GM19240 (cell line): ENCODE results near the gene FGF5.
"Not testable (repeated sequence)": the region's sequence is repeated elsewhere in the genome, so short reads cannot be mapped to it uniquely, and the experiment has no call there.

Experiments used
- DNase-seq: peaks from one replicate; pipeline ENCODE4 v3.0.0; 2011; ENCODE audit warnings: low spot score; ENCODE audit not compliant: insufficient read length

FGF5 gene

DNA sequence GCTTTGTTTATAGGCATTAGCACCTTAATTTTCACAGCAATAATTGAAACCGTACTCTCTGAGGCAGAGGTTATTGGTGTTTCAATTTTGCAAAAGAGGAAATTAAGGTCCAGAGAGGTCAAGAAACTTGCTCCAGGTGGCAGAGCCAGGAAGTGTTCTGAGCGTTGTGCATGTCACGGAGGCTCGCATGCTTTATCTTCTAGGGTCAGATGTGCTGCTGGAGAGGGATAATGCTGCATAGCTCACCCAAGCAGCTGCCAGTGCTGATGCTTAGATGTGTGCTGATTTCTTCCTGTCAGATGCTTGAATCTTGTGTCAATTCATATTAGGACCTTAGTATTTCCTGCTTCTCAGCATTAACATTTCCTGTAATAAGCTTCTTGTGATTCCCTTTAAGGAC, 13.0 kb upstream of the FGF5 start:
- no peak for DNase-seq

DNA sequence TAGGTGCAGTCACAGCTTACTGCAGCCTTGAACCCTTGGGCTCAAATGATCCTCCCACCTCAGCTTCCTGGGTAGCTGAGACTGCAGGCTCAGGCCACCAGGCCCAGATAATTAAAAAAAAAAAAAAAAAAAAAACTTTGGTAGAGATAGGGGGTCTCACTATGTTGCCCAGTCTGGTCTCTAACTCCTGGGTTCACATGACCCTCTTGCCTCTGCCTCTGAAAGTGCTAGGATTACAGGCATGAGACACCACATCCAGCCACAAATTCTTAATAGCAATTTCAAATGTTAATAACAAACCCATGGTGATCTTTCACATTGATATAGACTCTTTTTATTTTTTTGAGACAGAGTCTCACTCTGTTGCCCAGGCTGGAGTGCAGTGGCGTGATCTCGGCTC, 12.3 kb upstream of the FGF5 start:
- no peak for DNase-seq

DNA sequence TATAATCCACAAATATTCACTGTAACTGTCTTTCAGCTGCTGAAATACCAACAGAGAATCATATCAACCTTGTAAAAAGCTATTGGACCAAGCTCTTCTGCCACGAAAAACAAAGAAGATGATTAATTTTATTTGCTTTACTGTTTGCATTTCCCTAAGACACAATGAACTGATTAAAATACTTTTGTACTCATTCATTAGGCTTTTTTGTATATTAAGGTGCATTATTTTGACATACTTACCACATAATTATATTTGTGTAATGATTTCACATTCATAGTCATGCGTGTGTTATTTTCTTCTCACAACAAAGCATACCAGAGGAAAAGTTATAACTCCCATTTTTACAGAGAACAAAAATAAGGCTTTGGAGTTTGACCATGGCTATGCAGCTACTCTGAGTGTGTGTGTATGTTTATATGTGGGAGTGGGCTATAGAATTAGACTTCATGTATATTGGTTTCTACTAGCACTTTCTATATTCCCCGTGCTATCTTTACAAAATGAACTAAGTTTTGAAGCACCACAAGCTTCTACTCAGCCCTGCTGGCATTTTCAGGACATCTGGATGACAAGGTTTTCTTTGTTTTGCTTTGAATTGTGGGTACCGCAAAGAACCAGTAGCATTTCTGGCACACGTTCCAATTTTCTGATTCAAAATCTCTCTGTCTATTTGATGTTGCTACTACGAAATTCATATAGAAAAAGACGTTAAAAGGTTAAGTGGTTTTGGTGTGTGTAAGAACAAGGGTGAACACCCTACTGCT, 11.0 kb upstream of the FGF5 start:
- DNase-seq = no peak

DNA sequence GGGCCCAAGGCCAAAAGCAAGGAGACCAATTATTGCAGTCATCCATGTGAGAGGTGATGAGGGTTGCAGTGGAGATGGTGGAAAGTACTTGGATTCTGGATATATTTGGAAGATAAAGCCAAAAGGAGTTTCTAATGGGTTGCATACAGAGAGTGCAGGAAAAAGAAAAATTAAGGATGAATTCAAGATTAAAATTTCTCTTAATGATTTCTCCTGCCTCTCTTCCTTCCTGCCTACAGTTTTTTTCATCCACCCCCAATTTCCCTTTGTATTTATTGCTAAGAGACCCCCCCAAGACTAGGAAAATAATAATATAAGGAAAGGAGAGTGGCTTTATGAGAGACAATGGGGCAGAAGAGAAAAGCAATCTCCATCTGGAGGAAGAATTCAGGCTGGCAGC, 8.6 kb upstream of the FGF5 start:
- no peak for DNase-seq

DNA sequence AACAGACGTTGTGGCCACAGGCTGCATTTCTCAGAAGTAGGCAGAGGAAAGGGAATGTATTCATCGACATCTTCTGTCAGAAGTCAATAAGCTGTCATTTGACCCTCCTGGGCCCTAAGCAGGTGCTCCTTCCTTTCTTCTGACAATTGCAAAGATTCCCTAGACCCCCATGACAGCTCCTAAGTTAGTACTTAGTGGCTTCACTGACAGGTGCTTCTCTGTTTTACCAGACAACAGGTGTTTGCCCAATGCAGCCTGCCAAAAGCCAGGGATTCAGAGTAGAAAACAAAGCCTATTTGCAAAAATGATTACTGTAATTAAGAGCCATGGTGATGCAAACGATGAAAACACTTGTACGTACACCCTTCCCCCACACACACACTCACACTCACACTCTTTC, 7.5 kb upstream of the FGF5 start:
- no peak for DNase-seq

DNA sequence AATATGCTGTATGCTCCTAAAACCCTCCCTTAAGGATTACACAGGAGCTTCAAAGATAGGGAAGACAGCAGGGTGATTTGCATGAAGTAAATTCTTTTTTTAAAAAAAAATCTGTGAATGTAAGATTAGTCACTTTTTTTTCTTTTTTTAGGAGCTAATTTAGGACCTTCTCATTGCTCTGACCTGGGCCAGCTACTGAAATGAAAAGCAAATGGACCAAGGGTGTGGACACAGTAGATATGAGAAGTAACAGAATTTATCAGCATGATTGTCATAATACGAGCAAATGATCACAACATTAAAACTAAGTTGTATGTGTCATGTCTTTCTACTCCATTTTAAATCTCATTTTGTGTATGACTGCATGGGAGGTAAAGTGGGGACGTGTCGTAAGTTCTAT, 6.6 kb upstream of the FGF5 start:
- DNase-seq = no peak

DNA sequence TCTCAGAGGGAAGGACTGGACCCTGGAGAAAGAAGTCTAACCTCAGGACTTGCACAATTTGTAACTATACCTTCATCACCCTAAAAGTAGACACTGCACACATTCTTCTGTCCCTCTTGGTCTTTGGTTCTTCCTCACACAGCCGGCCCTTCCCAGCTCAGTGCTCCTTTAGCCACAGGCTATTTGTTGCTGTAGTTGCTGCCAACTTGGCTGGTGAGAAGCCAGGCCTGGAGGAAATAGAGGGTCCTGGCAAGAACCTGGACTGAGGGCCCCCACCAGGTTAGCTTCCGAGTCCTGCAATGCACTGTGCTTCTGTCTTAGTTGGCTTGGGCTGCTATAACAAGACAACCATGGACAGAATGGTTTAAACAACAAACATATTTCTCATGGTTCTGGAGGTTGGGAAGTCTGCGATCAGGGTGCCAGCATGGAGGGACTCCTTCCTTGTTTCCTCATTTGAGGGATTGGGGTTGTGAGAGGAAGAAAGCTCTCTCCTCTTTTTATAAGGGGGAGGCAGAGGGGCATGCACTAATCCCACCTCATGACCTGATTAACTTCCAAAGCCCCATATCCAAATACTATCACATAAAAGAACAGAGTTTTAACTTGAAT, 4.4 kb upstream of the FGF5 start:
- DNase-seq = no peak

DNA sequence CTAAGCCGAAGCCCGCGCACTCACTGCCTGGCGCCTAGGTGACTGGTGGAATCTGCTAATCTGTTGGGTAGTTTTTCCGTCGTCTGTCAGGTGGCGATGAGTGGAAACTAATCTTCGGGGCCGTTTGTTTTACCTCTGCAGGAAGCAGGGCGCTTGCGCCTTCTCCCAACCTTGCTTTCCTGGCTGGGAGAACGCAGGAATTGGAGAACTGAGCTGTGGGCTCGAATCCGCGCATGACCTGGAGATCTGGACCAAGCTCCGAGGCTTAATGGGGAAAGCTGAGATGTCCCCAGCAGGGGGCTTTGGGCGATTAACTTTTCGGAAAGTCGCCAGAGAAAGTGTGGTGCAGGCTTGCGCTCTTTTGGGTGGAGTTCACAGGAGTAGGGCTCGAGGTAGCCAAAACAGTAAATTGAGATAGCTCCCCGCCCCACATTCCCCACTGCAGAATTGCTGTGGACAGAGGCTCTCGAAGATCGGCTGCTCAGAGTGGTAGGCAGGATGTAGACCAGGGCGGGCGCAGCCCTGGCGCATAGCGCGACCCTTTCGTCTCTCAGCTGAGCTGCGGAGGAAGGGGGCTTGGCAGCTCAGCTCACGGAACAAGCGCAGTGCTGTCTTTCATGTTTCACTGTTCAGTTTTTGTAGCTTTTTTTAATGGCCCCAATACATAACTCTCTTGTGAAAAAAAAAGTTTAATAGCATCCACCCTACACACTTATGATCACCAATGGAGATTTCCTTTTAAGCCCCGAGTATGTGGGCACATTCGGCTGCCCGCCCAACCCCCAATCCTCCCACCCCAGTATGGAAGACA, 2.7 kb upstream of the FGF5 start:
- no peak for DNase-seq

DNA sequence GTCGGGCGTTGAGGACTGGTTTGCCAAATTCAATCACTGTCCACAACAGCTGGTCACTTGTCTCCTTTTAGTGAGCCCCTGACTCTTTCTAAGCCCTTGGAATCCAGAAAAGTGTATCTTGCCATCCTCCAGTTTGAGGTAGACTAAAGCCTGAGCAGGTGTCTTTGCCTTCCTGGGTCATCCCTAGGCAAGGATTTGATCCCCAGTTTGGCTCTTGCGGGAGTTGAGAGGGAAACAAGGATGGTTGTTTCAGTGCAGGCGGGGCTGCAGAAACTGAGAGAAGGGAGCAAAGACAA, 2.2 kb upstream of the FGF5 start:
- no peak for DNase-seq

DNA sequence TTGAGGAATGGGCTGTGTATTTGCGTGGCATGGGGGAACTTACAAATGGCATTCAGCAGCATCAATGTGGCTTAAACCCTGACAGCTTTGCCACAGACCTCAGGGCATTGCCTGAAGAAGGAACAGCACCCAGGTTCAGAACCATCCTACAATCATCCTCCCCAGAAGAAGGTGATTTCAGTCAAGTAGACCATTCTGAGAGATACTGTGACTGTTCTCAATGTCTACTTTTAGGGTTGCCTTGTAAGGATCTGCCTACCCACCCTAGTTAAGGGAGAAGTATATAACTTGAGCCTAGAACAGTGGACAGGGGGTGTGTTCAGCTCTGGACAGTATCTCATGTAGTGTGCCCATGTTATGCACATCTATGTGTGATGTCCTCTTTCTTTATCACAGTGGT, 1.6 kb upstream of the FGF5 start:
- DNase-seq = no peak

DNA sequence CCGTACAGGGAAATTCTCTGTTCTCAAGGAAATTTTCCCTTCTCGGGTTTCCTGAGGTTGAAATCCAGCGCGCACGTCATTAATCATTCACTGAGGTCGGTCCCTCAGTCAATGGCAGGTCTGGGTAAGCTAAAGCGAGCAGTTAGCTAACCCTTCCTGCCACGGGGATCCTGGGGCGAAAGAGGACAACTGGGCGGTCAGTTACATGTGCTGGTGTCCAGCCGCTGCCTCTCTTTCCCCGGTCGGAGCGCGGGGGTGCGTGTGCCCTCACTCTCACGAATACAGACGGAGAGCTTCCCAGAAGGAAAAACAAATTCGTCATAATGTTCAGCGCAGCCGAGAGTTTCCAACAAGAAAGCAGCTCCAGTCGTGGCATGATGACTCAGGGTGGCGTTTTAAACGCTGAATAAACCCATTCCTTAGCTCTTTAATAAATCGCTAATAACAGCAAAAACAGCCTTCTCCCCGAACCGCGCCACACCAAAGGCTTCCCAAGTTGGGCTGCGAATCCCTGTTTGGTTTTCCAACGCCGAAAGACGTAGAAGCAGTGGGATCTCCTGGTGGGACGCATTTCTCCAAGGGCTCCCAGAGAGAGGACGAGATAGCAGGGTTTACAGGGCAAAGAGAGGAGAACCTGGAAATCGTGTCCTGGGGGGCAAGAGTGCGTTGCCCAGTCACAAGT, 752 bp upstream of the FGF5 start:
- no peak for DNase-seq

DNA sequence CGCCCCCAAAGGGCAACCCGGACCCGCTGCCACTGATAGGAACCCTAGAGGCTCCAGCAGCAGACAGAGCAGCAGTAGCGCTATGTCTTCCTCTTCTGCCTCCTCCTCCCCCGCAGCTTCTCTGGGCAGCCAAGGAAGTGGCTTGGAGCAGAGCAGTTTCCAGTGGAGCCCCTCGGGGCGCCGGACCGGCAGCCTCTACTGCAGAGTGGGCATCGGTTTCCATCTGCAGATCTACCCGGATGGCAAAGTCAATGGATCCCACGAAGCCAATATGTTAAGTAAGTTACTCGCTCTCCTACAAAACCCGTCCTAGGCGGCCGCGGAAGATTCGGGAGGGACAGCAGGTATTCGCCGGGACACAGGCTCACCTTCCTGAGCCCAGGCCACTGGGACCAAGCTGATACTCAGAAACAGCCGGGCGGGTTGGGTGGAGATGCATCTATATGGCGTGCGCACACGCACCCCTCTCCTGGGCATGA, 477 bp downstream of the FGF5 start:
- DNase-seq = no peak

DNA sequence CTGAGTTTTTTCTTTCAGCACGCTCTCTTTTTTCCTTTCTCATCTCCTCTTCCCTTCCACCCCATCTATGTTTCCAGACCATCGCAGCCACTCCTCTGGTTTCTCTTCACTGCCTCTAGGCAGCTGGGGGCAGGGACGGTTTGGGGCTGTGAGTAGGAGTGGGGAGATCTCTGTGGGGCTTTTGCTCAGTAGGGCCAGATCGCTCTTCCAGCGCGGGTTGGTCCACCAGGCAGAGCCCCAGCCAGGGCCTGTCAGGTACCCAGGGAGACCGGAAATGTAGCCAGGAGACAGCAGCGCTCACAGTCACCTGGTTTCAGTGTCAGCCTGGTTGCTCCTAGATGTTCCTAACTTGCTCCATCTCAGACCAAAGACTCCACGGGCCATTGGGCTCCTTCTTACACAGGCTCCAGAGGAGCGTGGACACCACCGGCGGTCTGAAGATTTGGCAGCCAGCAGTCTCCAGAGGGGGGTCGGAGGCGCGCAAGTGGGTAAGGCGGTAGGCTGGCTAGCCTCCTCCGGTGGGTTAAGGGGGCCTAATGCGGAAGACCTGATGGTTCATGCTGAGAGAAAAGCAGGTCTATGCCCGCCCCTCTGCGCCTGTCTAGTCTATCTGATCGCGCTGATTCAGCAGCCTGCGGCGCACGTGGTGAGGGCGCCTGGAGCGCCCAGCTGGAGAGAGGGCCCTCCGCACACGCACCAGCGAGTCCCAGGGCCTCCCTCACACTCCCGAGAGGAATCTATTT, 1.8 kb downstream of the FGF5 start:
- no peak for DNase-seq

DNA sequence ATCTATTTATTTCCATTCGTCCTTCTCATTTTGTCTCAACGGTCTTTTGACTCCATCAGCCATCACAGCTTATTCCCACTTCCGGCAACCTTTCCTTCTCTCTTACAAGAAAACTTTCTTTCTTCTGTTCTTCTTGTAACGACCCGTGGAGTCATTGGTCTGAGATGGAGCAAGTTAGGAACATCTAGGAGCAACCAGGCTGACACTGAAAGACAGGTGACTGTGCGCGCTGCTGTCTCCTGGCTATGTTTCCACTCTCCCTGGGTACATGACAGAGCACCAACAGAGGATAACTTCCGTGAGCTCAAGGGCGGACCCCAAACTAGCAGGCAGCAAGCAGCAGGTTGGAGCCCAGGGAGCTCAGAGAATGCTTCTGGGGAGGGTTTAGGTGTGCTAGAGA, 2.5 kb downstream of the FGF5 start:
- no peak for DNase-seq

DNA sequence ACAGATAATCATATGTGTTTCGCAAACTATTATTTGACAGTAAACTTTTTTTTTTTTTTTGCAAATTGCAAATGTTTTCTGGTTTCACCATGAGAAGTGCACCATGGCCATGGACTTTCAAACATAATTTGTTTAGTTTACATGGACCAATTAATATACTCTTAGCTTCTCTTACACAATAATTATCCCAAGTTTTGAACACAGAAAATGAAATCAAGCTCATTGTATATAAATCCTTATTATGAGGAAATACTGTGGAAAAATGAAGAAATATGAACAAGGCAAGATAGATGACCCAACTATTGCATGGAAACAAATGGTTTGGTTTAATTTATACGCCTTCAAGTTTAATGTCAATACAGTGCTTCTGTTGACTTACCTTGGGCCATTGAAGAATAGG, 3.9 kb downstream of the FGF5 start:
- no peak for DNase-seq

DNA sequence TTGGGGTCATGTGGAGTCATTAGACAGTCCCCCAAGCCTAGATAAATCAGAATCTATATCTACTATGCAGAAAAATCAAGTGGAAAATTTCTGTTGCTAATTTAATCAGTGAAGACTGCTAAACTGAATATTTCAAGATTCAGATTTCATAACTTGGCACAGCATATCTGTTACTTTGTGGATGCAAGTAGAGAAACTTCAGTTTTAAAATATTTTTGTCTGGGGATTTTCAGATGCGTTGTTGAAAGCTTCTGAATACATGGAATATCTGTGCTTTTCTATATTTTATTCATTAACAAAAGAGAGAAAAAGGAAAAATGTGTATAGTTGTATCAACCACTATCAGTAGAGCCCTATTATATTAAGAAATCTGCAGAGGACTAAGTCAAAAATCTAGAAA, 4.4 kb downstream of the FGF5 start:
- no peak for DNase-seq

DNA sequence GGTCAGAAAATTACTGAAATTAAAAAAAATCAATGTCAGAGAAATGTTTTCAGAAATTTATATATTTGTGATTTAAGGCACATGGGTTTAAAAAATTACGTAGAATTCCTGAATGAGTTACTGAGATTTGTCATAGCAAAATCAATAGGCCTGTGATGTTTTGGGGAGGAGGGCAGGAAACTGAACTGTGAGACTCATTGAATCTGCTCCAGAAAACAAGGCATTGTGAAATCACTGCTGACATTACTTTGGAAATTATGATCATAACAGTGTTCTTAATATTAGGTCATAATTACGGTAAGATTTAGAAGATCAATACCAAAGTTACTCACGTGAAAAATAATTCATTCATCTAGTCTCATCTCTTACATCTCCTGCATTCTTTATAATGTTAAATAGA, 5.3 kb downstream of the FGF5 start:
- DNase-seq = no peak

DNA sequence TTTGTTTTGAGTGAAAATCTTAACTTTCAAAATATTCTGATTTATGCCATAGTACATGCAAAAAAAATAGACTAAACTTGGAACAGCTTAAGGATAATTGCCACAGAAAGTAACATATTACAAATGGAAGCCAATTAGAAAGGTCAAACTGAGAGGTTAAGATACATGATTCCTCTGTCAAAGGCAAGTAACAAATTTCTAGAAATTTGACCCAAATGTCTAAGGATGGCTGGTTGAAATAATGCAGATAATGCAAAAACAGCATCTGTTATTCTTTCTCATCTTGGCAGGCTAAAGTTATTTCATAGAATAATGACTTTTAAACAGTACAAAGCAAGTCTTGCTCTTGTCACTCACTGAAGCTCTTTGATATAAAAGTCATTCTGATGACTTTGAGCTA, 10.5 kb downstream of the FGF5 start:
- no peak for DNase-seq

DNA sequence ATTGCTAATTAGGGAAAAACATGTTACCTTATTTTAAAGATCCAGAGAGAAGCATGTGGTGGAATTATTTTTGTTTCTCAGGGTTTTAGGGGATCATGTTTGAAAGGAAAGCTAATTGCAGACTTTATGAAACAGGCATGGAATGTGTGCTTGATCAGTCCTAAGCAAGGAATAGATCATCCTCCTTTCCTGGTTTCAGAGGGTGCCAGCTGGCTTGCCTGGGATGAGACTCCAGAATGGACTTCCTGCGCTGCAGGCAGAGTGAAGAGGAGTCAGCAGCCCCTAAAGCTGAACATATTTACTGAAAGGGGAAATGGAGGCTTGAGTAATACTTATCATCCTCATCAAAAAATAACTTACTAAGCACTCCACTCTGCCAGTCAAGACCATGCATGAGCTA, 13.3 kb downstream of the FGF5 start:
- DNase-seq = no peak

DNA sequence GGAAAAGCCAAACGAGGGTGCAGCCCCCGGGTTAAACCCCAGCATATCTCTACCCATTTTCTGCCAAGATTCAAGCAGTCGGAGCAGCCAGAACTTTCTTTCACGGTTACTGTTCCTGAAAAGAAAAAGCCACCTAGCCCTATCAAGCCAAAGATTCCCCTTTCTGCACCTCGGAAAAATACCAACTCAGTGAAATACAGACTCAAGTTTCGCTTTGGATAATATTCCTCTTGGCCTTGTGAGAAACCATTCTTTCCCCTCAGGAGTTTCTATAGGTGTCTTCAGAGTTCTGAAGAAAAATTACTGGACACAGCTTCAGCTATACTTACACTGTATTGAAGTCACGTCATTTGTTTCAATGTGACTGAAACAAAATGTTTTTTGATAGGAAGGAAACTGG, 20.0 kb downstream of the FGF5 start:
- no peak for DNase-seq

DNA sequence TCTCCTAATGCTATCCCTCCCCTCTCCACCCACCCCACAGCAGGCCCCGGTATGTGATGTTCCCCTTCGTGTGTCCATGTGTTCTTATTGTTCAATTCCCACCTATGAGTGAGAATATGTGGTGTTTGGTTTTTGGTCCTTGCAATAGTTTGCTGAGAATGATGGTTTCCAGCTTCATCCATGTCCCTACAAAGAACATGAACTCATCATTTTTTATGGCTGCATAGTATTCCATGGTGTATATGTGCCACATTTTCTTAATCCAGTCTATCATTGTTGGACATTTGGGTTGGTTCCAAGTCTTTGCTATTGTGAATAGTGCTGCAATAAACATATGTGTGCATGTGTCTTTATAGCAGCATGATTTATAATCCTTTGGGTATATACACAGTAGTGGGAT, 24.2 kb downstream of the FGF5 start:
- DNase-seq = not testable (repeated sequence)
